K562 (cell line): ENCODE data around the gene TFPT. TPM values are rescaled to one million over a fixed set of nuclear protein-coding genes. Genes with fewer than 3 reads are reported as not detected.

Experiments used
- BRD9 ChIP-seq: fragments of 450-650 bp; IDR thresholded peaks from 2 replicates; pipeline ENCODE4 v1.6.1; 2018; ENCODE audit warnings: low read depth; ENCODE audit not compliant: partially characterized antibody
- BRF1 ChIP-seq: IDR thresholded peaks from 3 replicates; pipeline ENCODE4 v1.6.1; 2011; ENCODE audit warnings: borderline replicate concordance, mild to moderate bottlenecking; ENCODE audit not compliant: insufficient read length; ENCODE audit errors: extremely low read depth
- DPF2 ChIP-seq: fragments of 450-650 bp; IDR thresholded peaks from 2 replicates; pipeline ENCODE4 v1.6.1; 2016
- KDM1A ChIP-seq, 2 experiments: fragments of 450-650 bp; IDR thresholded peaks; 2 replicates each; pipeline ENCODE4 v1.6.1; 2016; ENCODE audit warnings: mild to moderate bottlenecking in 2 of 2
- MECOM ChIP-seq: fragments of 250-450 bp; sonication (Bioruptor Pico); IDR thresholded peaks from 2 replicates; pipeline ENCODE4 v1.8.0; 2022; ENCODE audit warnings: inconsistent platforms
- MXI1 ChIP-seq: IDR thresholded peaks from 2 replicates; pipeline ENCODE4 v1.6.1; 2011; ENCODE audit warnings: low read depth, mild to moderate bottlenecking, improper control_type of control experiment, low read length
- NR2C2 ChIP-seq, 2 experiments: fragments of 200-800 bp in 1 of 2; sonication (Bioruptor generic) in 1 of 2; sonication (generic) in 1 of 2; formaldehyde crosslinking in 1 of 2; IDR thresholded peaks; 2 replicates each; pipeline versions ENCODE4 v1.6.1 to v1.8.0; 2016 to 2022; ENCODE audit warnings: mild to moderate bottlenecking in 1 of 2, missing compliant biosample characterization in 1 of 2, missing genetic modification characterization in 1 of 2, missing genetic modification reagents in 1 of 2
- NR2F6 ChIP-seq: fragments of 450-650 bp; formaldehyde crosslinking; IDR thresholded peaks from 2 replicates; pipeline ENCODE4 v1.4.0; 2020; ENCODE audit warnings: mild to moderate bottlenecking
- NRF1 ChIP-seq, 2 experiments: fragments of 450-650 bp; IDR thresholded peaks in 1 of 2; conservative IDR thresholded peaks in 1 of 2; 2 replicates each; pipeline ENCODE4 v1.6.1; 2014; ENCODE audit warnings: mild to moderate bottlenecking in 2 of 2
- POLR2G ChIP-seq: fragments of 200-400 bp; formaldehyde crosslinking; IDR thresholded peaks from 2 replicates; pipeline ENCODE4 v1.6.1; 2017; ENCODE audit warnings: low read depth, mild to moderate bottlenecking, antibody characterized with exemption, low read length, moderate library complexity
- PYGO2 ChIP-seq: fragments of 450-650 bp; IDR thresholded peaks from 2 replicates; pipeline ENCODE4 v1.6.1; 2016; ENCODE audit warnings: mild to moderate bottlenecking, missing genetic modification characterization, moderate library complexity, missing compliant biosample characterization
- RB1 ChIP-seq: fragments of 450-650 bp; IDR thresholded peaks from 2 replicates; pipeline ENCODE4 v1.6.1; 2017; ENCODE audit warnings: low read depth, mild to moderate bottlenecking
- ZBED1 ChIP-seq: IDR thresholded peaks from 2 replicates; pipeline ENCODE4 v1.6.1; 2014
- ZNF707 ChIP-seq: fragments of 250-450 bp; sonication (Bioruptor Pico); conservative IDR thresholded peaks from 2 replicates; pipeline ENCODE4 v1.8.0; 2022; ENCODE audit warnings: inconsistent platforms, mild to moderate bottlenecking, moderate library complexity
- polyA plus RNA-seq, 8 experiments: library from polyadenylated mRNA; depleted of rRNA in 4 of 8; stranded (reverse) in 5 of 8; unstranded in 3 of 8; fragments of >200 nt; fragmentation: Nextera tagmentation in 2 of 8; fragmentation: Illumina TruSeq in 1 of 8; extraction: Ambion mirVana in 2 of 8; extraction: Trizol in 1 of 8; gene quantifications; 2 replicates each; pipeline versions ENCODE4 v1.2.1 to v1.2.3, GENCODE V29; 2011 to 2014; ENCODE audit warnings: inconsistent platforms in 1 of 8, missing spikeins in 1 of 8
- total RNA-seq, 7 experiments: library from RNA; depleted of rRNA in 6 of 7; stranded (reverse); fragments of >200 nt in 6 of 7; fragmentation: Illumina TruSeq in 2 of 7; extraction: Trizol in 2 of 7; gene quantifications; 2 replicates each; pipeline versions ENCODE4 v1.2.1 to v1.2.3, GENCODE V29; 2011 to 2021; ENCODE audit warnings: low replicate concordance in 1 of 7
- TF ChIP-seq, protein P1 (sequence below): IDR thresholded peaks from 2 replicates; pipeline ENCODE4 v1.6.1; 2016; ENCODE audit warnings: missing genetic modification characterization, missing compliant biosample characterization
- TF ChIP-seq, protein P2 (sequence below), 2 experiments: fragments of 200-800 bp in 1 of 2; sonication (Bioruptor generic) in 1 of 2; sonication (generic) in 1 of 2; formaldehyde crosslinking in 1 of 2; IDR thresholded peaks in 1 of 2; conservative IDR thresholded peaks in 1 of 2; 2 replicates each; pipeline versions ENCODE4 v1.5.0 to v1.6.1; 2016 to 2020; ENCODE audit warnings: missing compliant biosample characterization in 1 of 2, missing genetic modification characterization in 1 of 2, missing genetic modification reagents in 1 of 2
- TF ChIP-seq, protein P3 (sequence below): fragments of 250-450 bp; sonication (Bioruptor Pico); IDR thresholded peaks from 2 replicates; pipeline ENCODE4 v1.9.0; 2021; ENCODE audit warnings: mild to moderate bottlenecking
- TF ChIP-seq, protein P4 (sequence below): fragments of 250-450 bp; sonication (Bioruptor Pico); IDR thresholded peaks from 2 replicates; pipeline ENCODE4 v1.5.0; 2021
- TF ChIP-seq, protein P5 (sequence below): fragments of 250-450 bp; sonication (Bioruptor Pico); IDR thresholded peaks from 2 replicates; pipeline ENCODE4 v1.4.0; 2020
- TF ChIP-seq, protein P6 (sequence below), 3 experiments: fragments of 200-800 bp in 1 of 3; sonication (Bioruptor generic) in 1 of 3; sonication (generic) in 1 of 3; formaldehyde crosslinking in 1 of 3; IDR thresholded peaks; 2 replicates each; pipeline versions ENCODE4 v1.6.1 to v1.8.0; 2016 to 2022; ENCODE audit warnings: mild to moderate bottlenecking in 2 of 3, missing compliant biosample characterization in 2 of 3, missing genetic modification characterization in 2 of 3, missing genetic modification reagents in 1 of 3

TFPT gene
- total and polyA plus RNA-seq, 9 of the 15 experiments (the other 6 are each of a cell fraction or from before 2014, with no cell fraction given): 0.72 to 16.4 (median 9.2) TPM

DNA sequence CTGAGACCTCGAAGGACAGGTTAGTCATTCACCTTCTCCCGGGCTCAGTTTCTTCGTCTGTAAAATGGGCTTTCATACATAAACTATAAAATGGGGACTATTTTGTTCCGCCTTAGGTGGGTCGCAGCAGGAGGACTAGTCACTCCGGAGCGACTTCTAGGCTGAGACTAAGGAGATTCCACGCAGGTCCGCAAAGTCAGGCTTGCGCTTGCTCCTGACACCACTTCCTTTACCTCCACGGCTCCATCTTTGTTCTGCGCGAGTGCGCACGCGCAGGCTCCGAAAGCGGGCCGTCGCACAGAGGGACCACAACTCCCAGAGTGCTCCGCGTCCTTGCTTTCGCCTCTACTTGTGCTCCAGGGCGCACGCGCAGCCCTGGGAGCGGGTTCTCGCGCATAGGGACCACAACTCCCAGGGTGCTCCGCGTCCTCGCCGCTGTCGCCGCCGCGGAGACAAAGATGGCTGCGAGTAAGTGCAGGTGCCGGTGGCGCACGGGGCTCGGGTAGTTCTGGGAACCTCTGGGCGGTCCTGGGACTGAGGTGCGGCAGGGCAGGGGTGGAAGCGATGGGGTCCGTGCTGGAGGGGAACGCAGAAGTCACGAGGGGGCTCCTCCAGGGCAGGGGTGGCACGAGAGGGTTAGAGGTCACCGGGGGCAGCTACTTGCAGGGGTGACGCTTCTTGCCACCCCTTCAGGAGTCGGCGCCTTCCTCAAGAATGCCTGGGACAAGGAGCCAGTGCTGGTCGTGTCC is 12.9 kb downstream of the TFPT start, which contains the start of gene NDUFA3 (continued):
- TF ChIP-seq, protein P1, sequence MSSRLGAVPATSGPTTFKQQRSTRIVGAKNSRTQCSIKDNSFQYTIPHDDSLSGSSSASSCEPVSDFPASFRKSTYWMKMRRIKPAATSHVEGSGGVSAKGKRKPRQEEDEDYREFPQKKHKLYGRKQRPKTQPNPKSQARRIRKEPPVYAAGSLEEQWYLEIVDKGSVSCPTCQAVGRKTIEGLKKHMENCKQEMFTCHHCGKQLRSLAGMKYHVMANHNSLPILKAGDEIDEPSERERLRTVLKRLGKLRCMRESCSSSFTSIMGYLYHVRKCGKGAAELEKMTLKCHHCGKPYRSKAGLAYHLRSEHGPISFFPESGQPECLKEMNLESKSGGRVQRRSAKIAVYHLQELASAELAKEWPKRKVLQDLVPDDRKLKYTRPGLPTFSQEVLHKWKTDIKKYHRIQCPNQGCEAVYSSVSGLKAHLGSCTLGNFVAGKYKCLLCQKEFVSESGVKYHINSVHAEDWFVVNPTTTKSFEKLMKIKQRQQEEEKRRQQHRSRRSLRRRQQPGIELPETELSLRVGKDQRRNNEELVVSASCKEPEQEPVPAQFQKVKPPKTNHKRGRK (tag): no peak
- TF ChIP-seq ZBED1: no peak
- TF ChIP-seq KDM1A (IDR thresholded peaks at IDR 0.05): peak; percentile 99 to 100
- peak; percentile 100 for TF ChIP-seq NRF1 (conservative IDR thresholded peaks at IDR 0.05 in 1 of 2, IDR thresholded peaks at IDR 0.05 in 1 of 2)
- TF ChIP-seq MXI1: no peak
- peak; percentile 34; the same call in 1 of the 2 replicates for TF ChIP-seq NR2C2 (CRISPR knock-in tag; IDR thresholded peaks at IDR 0.05)
- TF ChIP-seq NR2C2 (tag; IDR thresholded peaks at IDR 0.05): peak; percentile 95
- peak; percentile 95 for TF ChIP-seq POLR2G
- TF ChIP-seq, protein P2, sequence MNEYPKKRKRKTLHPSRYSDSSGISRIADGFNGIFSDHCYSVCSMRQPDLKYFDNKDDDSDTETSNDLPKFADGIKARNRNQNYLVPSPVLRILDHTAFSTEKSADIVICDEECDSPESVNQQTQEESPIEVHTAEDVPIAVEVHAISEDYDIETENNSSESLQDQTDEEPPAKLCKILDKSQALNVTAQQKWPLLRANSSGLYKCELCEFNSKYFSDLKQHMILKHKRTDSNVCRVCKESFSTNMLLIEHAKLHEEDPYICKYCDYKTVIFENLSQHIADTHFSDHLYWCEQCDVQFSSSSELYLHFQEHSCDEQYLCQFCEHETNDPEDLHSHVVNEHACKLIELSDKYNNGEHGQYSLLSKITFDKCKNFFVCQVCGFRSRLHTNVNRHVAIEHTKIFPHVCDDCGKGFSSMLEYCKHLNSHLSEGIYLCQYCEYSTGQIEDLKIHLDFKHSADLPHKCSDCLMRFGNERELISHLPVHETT (CRISPR knock-in tag; conservative IDR thresholded peaks at IDR 0.05 in 1 of 2, IDR thresholded peaks at IDR 0.05 in 1 of 2): peak in 1 of 2 experiments; percentile 61; a peak in 1 of 4 replicates
- TF ChIP-seq, protein P3, sequence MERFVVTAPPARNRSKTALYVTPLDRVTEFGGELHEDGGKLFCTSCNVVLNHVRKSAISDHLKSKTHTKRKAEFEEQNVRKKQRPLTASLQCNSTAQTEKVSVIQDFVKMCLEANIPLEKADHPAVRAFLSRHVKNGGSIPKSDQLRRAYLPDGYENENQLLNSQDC: 0 out of 2 replicates have a peak, but pooled peaks have one; percentile 71
- TF ChIP-seq, protein P4, sequence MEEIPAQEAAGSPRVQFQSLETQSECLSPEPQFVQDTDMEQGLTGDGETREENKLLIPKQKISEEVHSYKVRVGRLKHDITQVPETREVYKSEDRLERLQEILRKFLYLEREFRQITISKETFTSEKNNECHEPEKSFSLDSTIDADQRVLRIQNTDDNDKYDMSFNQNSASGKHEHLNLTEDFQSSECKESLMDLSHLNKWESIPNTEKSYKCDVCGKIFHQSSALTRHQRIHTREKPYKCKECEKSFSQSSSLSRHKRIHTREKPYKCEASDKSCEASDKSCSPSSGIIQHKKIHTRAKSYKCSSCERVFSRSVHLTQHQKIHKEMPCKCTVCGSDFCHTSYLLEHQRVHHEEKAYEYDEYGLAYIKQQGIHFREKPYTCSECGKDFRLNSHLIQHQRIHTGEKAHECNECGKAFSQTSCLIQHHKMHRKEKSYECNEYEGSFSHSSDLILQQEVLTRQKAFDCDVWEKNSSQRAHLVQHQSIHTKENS (CRISPR knock-in tag): no peak
- peak; percentile 52 for TF ChIP-seq RB1
- TF ChIP-seq NR2F6 (CRISPR knock-in tag): no peak
- TF ChIP-seq BRD9: peak; percentile 89
- TF ChIP-seq, protein P5, sequence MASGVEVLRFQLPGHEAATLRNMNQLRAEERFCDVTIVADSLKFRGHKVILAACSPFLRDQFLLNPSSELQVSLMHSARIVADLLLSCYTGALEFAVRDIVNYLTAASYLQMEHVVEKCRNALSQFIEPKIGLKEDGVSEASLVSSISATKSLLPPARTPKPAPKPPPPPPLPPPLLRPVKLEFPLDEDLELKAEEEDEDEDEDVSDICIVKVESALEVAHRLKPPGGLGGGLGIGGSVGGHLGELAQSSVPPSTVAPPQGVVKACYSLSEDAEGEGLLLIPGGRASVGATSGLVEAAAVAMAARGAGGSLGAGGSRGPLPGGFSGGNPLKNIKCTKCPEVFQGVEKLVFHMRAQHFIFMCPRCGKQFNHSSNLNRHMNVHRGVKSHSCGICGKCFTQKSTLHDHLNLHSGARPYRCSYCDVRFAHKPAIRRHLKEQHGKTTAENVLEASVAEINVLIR (CRISPR knock-in tag): peak; percentile 56; the same call in 1 of the 2 replicates
- TF ChIP-seq BRF1: no peak
- peak; percentile 36; the same call in 1 of the 2 replicates for TF ChIP-seq DPF2
- TF ChIP-seq, protein P6, sequence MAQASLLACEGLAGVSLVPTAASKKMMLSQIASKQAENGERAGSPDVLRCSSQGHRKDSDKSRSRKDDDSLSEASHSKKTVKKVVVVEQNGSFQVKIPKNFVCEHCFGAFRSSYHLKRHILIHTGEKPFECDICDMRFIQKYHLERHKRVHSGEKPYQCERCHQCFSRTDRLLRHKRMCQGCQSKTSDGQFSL (CRISPR knock-in tag; IDR thresholded peaks at IDR 0.05): peak; percentile 19; the same call in 1 of the 2 replicates
- TF ChIP-seq, protein P6 (tag; IDR thresholded peaks at IDR 0.05): no peak
- no peak for TF ChIP-seq ZNF707 (CRISPR knock-in tag)
- 0 out of 2 replicates have a peak, but pooled peaks have one; percentile 52 for TF ChIP-seq PYGO2 (tag)
- no peak for TF ChIP-seq MECOM (CRISPR knock-in tag)
